Islet of Langerhans (tissue), 1 donor: ENCODE data around the gene MAPK12.

Experiments
- FAIRE-seq: peaks from one replicate; lab custom pipeline; 2011; peaks lifted over from hg19 to GRCh38; lab: Jason Lieb, UNC

Gene MAPK12

DNA sequence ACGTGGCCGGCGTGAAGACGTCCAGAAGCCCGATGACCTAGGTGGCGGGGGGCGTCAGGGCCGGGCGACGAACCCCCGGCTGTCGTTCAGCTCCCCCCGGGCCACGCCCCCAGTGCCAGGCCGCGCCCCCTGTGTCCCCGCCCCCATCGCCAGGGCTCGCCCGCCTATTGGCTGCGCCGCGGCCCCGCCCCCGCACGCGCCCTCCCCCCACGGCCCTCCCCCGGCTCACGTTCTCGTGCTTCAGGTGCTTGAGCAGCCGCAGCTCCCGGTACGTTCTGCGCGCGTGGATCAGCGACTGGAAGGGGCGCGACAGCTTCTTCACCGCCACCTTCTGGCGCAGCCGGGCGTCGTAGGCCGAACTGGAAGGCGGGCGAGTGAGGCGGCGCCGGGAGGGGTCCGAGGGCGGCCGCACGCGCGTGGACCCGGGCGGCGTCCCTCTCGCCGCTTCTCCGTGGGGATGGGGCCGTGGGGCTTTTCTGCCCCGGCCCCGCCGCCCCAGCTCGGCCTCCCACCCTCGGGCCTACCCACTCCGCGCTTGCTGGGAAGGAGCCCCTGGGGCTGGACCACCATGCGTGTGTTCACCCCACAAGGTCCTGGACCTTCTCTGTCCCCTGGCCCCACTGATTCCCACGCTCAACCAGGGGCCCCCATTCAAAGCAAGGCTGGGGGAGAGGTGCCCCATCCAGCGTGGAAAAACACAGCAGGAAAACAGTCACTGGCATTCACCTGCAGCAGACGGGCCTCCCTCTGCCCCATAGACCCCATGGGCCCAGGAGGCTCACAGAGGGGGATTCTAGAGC, 6.3 kb upstream of the MAPK12 start:
- no peak for FAIRE-seq

DNA sequence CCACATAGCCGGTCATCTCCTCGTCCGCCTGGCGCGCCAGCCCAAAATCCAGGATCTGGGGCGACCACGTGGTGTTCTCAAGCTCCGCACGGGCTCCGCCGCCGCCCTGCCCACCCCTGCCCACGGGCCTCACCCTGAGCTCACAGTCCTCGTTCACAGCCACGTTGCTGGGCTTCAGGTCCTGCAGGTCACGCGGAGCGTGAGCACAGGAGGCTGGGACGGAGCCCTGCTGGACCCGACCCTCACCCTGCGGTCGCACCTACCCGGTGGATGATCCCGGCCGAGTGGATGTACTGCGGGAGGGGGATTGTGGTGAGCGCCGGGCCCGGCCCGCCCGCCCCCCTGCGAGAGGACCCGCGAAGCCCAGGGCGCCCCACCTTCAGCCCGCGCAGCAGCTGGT, 5.5 kb upstream of the MAPK12 start:
- no peak for FAIRE-seq

DNA sequence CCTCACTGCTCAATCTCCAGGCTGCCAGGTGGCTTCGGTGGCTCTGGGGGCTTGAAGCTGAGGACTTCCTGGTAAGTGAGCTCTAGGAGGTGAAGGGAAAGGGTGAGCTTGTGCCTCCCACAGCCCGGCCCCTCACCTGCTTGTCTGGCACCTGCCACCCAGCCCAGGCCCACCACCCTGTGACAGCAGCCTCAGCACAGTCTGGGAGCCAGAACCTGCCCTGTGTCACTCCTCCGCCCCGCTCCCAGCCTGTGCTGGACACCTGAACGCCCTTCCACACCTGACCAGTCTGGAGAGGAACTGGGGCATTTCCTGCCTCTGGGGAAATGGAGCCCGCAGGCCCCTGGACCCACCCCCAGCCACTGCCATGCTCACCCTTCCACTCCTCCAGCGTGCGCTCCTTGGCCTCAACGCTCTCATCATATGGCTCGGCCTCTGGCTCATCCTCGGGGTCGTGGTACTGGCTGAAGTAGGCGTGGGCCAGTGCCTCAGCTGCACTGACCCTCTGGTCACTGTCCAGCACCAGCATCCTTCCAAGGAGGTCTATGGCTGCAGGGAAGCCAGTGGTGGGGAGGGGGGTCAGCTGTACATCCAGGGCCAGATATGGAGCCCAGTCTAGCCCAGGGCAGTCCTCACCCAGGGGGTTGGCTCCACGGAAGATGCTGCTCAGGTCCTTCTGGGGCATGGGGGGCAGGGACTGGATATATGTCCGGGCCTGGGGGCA, 3.6 kb upstream of the MAPK12 start:
- FAIRE-seq, result no peak

- FAIRE-seq, result no peak
These were observed 2.7 kb upstream of the MAPK12 start for GRCh38 chr22:50264104-50264745.

GRCh38 chr22:50262973-50263617, 1.6 kb upstream of the MAPK12 start:
- no peak for FAIRE-seq

DNA sequence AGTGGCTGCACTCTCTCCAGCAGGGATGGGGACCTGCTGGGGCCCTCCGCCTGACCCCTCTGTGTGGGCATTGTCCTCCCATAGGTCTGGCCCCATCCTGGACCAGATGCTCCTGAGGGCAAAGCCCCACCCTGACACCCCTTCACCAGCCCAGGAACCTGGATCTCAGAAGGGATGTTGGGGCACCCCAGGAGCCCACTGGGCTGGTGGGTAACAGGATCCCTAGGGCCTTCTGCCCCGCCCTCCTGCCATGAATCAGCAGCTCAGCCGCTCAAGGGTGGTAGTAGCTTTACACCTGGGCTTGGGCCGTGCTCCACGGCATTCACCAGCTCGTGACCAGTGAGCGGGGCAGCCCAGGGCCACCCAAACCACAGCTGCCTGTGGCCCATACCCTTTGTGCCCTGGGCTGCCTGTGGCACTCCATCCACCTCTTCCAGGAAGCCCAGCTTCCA, 1.0 kb upstream of the MAPK12 start:
- FAIRE-seq, result no peak

DNA sequence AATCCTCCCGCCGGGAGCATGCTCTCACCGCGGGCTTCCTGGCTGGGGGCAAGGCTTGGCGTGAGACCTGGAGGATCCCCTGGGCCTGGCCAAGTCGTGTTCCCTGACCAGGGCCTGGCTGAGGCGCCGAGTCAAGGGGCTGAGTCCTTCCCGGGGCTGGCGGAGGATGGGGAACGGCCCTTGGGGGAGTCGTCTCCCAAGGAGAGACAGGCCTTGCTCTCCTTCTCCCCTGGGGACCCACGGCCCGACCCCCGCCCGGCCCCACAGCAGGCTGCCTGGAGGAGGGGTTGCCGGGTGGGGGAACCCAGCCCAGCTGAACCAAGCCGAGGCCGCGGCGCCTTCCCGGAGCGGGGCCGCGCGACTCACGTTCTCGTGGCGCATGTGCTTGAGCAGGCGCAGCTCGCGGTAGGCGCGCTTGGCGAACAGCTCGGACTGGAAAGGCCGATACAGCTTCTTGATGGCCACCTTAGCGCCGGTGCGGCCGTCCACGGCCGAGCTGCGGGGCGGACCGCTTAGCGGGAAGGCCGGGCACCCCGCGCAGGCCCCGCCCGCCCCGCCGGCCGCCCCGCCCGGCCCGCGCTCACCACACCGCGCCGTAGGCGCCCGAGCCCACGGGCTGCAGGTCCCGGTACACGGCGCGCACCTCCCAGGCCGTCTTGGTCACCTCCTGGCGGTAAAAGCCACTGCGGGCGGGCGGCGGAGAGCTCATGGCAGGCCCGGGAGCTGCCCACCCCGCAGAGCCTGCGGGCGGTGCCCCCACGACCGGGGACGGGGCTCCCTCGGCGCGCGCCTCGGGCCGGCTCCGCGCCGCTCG, 475 bp downstream of the MAPK12 start:
- no peak for FAIRE-seq

DNA sequence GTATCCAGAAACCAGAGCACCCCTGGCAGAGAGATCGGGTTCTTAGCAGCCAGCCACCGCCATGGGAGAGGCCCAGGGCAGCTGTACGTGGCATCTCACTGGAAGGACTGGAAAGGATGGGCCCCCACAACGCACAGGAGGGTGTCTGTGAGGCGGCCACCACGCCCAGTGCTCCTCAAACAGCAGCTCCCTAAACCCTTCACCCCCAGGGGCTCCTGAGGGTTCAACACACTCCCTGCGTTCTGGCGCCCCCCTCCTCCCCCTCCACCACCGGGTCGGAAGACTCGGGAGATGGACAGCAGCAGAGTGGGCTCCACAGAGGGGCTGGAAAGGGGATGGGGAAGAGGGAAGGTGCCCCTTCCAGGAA, 1.1 kb downstream of the MAPK12 start:
- no peak for FAIRE-seq

GRCh38 chr22:50259302-50259701, 2.2 kb downstream of the MAPK12 start:
- no peak for FAIRE-seq

DNA sequence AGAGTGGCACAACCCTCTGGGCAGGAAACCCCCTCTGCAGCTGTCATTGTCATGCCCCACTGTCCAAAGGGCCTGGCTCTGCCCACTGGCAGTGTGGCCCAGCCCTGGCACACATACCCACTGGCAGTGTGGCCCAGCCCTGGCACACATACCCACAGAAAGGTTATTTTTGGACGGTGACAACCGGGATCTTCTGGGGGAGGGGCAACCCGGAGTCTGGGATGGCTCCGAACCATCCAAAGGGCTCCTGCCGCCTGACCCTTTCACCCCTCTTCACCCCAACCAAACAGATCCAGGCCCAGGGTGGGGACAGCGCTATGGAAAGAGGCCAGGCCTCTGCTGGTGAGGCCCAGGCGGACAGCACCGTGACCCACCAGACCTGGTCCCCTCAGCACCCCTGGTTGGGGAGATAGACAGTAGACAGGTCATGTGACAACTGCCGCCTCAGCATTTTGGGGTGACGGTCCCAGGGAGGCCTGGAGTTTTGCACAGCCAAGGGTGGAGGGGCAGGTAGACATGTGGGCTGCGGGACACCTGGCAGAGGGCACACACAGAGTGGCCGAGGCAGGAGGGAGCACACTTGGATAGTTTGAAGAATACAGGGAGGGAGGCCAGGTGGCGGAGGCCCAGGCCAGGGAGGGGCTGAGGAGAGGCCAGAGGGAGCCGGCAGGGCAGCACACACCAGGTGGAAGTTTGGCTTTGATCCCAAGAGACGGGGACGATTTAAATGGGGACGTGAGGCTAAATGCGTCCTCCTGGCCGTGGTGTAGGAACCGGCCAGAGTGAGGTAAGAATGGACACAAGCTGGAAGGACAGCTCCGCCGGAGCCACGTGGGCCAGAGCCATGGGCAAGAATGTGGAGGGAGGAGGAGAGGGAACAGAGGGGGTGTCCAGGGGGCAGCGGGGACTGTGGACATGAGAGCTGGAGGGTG, 2.9 kb downstream of the MAPK12 start:
- FAIRE-seq, result no peak

DNA sequence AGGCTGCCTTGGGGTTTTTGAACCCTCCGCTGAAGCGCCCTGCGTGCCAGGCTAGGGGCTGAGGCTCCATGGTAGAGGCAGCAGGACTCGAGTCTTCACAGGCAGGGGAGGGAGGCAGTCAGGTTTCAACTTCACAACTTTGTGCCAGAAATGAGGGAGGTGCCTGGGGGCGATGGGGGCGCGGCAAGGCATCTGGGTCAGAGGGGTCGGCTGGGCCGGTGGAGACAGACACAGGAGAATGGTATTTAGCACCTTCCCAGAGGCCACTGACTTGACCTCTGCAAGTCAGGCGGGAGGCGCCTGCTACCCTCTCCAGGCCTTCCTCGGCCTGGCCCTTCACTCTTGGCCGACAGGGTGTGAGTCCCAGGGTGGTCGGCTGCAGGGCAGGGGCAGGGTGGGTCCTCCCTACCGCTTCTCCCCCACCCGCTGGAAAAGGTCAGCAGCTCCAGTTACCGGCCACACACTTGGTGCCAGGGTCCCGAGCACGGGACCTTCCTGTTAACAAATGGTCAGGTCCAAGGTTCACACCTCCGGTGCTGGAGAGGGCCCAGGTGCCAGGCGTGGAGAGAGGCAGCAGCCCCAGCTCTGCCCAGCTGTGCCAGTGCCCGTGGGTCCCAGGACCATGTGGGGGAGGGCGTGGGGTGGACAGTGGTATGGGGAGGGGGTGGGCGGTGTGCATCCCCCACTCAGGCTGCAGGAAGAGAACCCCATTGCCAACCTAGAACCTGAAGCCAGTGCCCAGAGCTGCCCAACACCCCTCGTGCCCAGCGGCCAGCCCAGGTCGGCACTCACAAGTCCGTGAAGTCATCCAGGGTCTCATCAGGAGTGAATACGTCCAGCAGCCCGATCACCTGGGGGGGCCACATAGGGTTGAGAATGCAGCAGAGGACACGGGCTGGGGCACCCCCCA, 3.8 kb downstream of the MAPK12 start:
- FAIRE-seq, result no peak

DNA sequence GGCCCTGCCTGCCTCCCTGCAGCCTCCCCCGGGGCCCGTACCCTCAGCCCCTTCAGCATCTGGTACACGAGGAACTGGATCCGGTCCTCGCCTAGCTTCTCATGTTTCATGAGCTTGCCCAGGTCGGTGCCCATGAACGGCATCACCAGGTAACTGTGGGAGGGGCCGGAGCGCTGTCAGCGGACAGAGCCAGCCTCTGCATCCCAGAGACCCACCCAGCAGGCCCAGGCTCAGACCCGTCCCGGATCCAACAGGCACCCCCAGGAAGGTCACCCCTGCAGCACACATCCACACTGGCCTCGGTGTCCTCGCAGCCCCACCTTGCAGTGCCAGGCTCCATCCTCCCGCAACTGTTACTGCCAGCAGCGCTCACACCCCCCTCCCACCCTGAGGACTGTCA, 4.4 kb downstream of the MAPK12 start:
- no peak for FAIRE-seq

GRCh38 chr22:50256258-50256862, 5.1 kb downstream of the MAPK12 start:
- no peak for FAIRE-seq

DNA sequence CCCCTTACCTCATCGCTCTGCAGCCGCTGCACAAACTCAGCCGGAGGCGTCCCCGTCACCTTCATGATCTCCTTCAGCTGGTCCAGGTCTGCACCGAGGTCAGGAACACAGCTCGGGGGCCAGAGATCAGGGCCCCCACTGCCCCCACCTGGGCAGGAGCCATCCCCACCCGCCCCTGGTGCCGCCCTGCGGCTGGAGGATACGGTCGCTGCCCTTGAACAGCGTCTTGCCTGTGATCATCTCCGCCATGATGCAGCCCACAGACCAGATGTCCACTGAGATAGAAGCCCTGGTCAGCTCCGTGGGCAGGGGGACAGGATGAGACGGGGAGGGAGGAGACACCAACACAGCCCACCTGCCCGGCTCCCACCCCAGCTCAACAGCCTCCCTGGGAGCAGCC, 5.9 kb downstream of the MAPK12 start:
- no peak for FAIRE-seq

DNA sequence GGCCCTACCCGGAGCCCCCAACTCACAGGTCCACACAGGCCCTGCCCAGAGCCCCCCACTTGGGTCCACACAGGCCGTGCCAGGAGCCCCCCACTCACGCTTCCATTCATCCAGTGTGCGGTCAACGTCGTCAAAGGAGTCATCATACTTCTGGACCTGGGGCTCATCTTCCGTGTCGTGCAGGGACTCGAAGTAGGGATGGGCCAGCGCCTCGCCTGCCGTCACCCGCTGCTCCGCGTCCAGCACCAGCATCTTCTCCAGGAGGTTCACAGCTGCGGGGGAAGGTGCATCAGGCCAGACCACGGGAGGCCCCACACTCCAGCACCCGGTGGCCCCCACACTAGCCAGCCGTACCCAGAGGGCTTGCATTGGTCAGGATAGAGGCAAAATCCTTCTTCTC, 6.4 kb downstream of the MAPK12 start:
- FAIRE-seq, result no peak

- no peak for FAIRE-seq
These were observed 7.5 kb downstream of the MAPK12 start for GRCh38 chr22:50253941-50254340.

DNA sequence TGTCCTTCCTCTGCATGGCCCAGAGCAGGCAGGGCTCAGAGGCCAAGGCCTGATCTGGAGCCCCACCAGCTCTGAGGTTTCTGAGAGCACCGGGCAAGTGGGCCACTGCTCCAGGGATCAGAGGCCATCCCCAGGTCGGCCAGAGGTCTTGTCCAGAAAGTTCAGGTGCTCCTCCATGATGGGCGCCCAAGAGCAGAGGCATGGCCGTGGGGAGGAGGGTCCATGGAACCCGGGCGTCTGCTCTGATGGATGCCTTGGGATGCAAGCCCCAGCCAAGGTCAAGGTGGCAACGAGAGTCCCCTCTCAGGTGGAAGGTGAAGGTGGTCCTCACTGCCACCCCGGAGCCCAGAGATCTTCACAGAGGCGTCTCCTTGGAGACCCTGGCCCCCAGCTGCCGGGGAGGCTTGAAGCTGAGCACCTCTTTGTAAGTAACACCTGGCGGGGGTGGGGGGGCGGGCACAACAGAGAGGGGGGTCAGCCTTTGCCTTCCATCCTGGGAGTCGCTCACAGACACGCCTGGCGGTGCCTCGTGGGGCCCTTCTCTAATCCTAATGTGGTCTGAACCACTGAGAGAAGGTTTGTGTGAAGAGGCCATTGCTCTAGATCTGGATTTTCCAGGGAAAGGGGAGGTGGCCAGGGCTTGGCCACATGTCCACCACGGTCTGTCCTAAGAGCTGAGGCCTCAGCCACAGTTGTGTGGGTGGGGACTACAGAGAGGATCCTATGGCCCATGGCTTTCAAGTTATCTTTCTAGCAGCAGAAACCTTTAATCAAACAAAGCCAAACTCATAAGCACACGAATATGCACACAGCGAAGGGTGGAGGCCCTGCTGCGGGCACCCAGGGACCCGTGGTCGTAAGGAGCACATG, 8.2 kb downstream of the MAPK12 start:
- no peak for FAIRE-seq
